Liver (tissue), 9 donors: Measurements from ENCODE around the gene CD7. TPM values are rescaled to one million over a fixed set of nuclear protein-coding genes. Genes with fewer than 3 reads are reported as not detected.

Source experiments
- DNase-seq: peaks from one replicate; pipeline ENCODE4 v3.0.0-alpha.2; 2017; ENCODE audit warnings: low spot score
- H3K27ac ChIP-seq, 2 donors: one replicate each; pipeline ENCODE4 v1.7.0; 2013; ENCODE audit warnings: inconsistent platforms in 2 of 2, low read length in 2 of 2, control low read depth in 1 of 2, low read depth in 1 of 2, mild to moderate bottlenecking in 1 of 2
- H3K27me3 ChIP-seq, 4 donors: one replicate each; pipeline versions ENCODE4 v1.6.1 to v1.7.0; 2013; ENCODE audit warnings: low read length in 3 of 4, inconsistent platforms in 1 of 4, mild to moderate bottlenecking in 1 of 4, moderate library complexity in 1 of 4; ENCODE audit not compliant: control insufficient read depth in 4 of 4, insufficient read depth in 4 of 4
- H3K36me3 ChIP-seq, 4 donors: one replicate each; pipeline versions ENCODE4 v1.6.1 to v1.7.0; 2013; ENCODE audit warnings: low read length in 3 of 4, mild to moderate bottlenecking in 3 of 4, low read depth in 1 of 4, moderate library complexity in 1 of 4; ENCODE audit not compliant: control insufficient read depth in 4 of 4, insufficient read depth in 3 of 4
- H3K4me1 ChIP-seq, 4 donors: one replicate each; pipeline versions ENCODE4 v1.6.1 to v1.7.0; 2013; ENCODE audit warnings: low read length in 3 of 4, mild to moderate bottlenecking in 3 of 4, moderate library complexity in 1 of 4; ENCODE audit not compliant: control insufficient read depth in 4 of 4, insufficient read depth in 4 of 4
- H3K4me3 ChIP-seq, 3 donors: one replicate each; pipeline versions ENCODE4 v1.6.1 to v1.7.0; 2013; ENCODE audit warnings: low read length in 3 of 3, control low read depth in 1 of 3, low read depth in 1 of 3, mild to moderate bottlenecking in 1 of 3
- H3K9ac ChIP-seq, 2 donors: one replicate each; pipeline ENCODE4 v1.7.0; 2013; ENCODE audit warnings: low read length in 2 of 2, mild to moderate bottlenecking in 2 of 2, moderate library complexity in 2 of 2, control low read depth in 1 of 2, low read depth in 1 of 2
- H3K9me3 ChIP-seq, 4 donors: one replicate each; pipeline versions ENCODE4 v1.6.1 to v1.7.0; 2013; ENCODE audit warnings: low read length in 3 of 4; ENCODE audit not compliant: control insufficient read depth in 4 of 4
- EGR1 ChIP-seq, 2 donors: IDR thresholded peaks; 2 replicates each; pipeline ENCODE4 v1.6.1; 2016 to 2018; ENCODE audit warnings: antibody characterized with exemption in 2 of 2, low read depth in 2 of 2
- FOXA1 ChIP-seq: IDR thresholded peaks from 2 replicates; pipeline ENCODE4 v1.6.1; 2016; ENCODE audit warnings: antibody characterized with exemption
- FOXA2 ChIP-seq: IDR thresholded peaks from 2 replicates; pipeline ENCODE4 v1.6.1; 2016; ENCODE audit warnings: antibody characterized with exemption
- GABPA ChIP-seq, 2 donors: IDR thresholded peaks in 1 of 2; conservative IDR thresholded peaks in 1 of 2; 2 replicates each; pipeline ENCODE4 v1.6.1; 2016; ENCODE audit warnings: antibody characterized with exemption in 2 of 2, mild to moderate bottlenecking in 1 of 2, moderate library complexity in 1 of 2
- HNF4A ChIP-seq, 2 donors: conservative IDR thresholded peaks; 2 replicates each; pipeline ENCODE4 v1.6.1; 2016; ENCODE audit warnings: antibody characterized with exemption in 2 of 2, mild to moderate bottlenecking in 2 of 2
- HNF4G ChIP-seq: IDR thresholded peaks from 2 replicates; pipeline ENCODE4 v1.6.1; 2016; ENCODE audit warnings: antibody characterized with exemption
- JUND ChIP-seq, 2 donors: IDR thresholded peaks; 2 replicates each; pipeline ENCODE4 v1.6.1; 2016; ENCODE audit warnings: antibody characterized with exemption in 2 of 2
- NR2F2 ChIP-seq: IDR thresholded peaks from 2 replicates; pipeline ENCODE4 v1.6.1; 2016; ENCODE audit warnings: antibody characterized with exemption
- RAD21 ChIP-seq, 2 donors: IDR thresholded peaks; 2 replicates each; pipeline ENCODE4 v1.6.1; 2016; ENCODE audit warnings: antibody characterized with exemption in 2 of 2, mild to moderate bottlenecking in 2 of 2
- RXRA ChIP-seq, 2 donors: IDR thresholded peaks; 2 replicates each; pipeline ENCODE4 v1.6.1; 2017 to 2018; ENCODE audit warnings: antibody characterized with exemption in 2 of 2, mild to moderate bottlenecking in 1 of 2
- SP1 ChIP-seq: IDR thresholded peaks from 2 replicates; pipeline ENCODE4 v1.6.1; 2018; ENCODE audit warnings: antibody characterized with exemption, mild to moderate bottlenecking
- TAF1 ChIP-seq: conservative IDR thresholded peaks from 2 replicates; pipeline ENCODE4 v1.6.1; 2016; ENCODE audit warnings: antibody characterized with exemption, mild to moderate bottlenecking
- YY1 ChIP-seq: IDR thresholded peaks from 2 replicates; pipeline ENCODE4 v1.6.1; 2016; ENCODE audit warnings: antibody characterized with exemption, mild to moderate bottlenecking
- WGBS: extraction: QIAGEN DNeasy Blood & Tissue Kit; methylation state at CpG from one replicate; pipeline ENCODE4 v1.1.7; 2013; 5-methylcytosine and 5-hydroxymethylcytosine counted together
- polyA plus RNA-seq, 2 donors: library from polyadenylated mRNA; stranded (reverse) in 1 of 2; unstranded in 1 of 2; fragments of 200-250 nt in 1 of 2; fragments of >200 nt in 1 of 2; fragmentation: Nextera tagmentation in 1 of 2; extraction: Ambion mirVana in 1 of 2; gene quantifications; one replicate each; pipeline versions ENCODE4 v1.2.1 to v1.2.3, GENCODE V29; 2013 to 2015
- total RNA-seq, 2 donors: library from RNA; depleted of rRNA; stranded (reverse); fragments of >200 nt; gene quantifications; one replicate each; pipeline ENCODE4 v1.2.3, GENCODE V29; 2014
- TF ChIP-seq, protein P1 (sequence below): IDR thresholded peaks from 2 replicates; pipeline ENCODE4 v1.6.1; 2016; ENCODE audit warnings: antibody characterized with exemption
- TF ChIP-seq, protein P2 (sequence below): IDR thresholded peaks from 2 replicates; pipeline ENCODE4 v1.6.1; 2016; ENCODE audit warnings: antibody characterized with exemption
- TF ChIP-seq, protein P3 (sequence below): IDR thresholded peaks from 2 replicates; pipeline ENCODE4 v1.6.1; 2016; ENCODE audit warnings: antibody characterized with exemption, mild to moderate bottlenecking
- TF ChIP-seq, protein P4 (sequence below): IDR thresholded peaks from 2 replicates; pipeline ENCODE4 v1.6.1; 2016; ENCODE audit warnings: antibody characterized with exemption
- TF ChIP-seq, protein P5 (sequence below): fragments of 150-350 bp; IDR thresholded peaks from 2 replicates; pipeline ENCODE4 v1.5.1; 2017; ENCODE audit warnings: improper control_type of control experiment, low read depth, low read length; ENCODE audit not compliant: missing input control
- donor health status: healthy.
- donor health status: healthy.
- donor health status: healthy.
- donor health status: healthy.
- donor health status: healthy.

The CD7 gene
- total and polyA plus RNA-seq, 4 donors, result 1.0 to 1.5 (median 1.4) TPM

DNA sequence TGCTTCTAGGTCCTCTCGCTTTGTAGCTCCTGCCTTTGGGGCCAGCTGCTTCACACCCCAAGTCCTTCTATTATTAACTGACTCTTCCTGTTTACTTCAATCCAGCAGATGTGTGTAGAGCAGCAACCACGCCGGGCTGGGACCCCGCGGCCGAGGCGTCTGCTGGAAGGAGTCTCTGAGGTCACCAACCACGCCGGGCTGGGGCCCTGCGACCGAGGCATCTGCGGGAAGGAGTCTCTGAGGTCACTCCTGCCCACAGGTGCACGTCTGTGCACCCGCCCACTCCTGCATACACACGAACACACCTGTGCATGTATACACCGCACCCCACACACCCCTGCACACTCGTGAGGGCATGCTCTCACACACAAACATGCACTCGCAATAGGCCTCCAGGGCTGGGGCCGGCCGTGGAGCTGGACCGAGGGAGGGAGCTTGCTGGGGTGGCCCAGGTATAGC lies 33.9 kb upstream of the CD7 start:
- Histone ChIP-seq H3K4me3 (no peak overlapping the region), H3K36me3 (no peaks in the 10 kb centered on the region), H3K9me3 (no peaks in the 10 kb centered on the region), H3K9ac (no peak overlapping the region), H3K27me3 (no peaks in the 10 kb centered on the region), H3K27ac (no peak overlapping the region), H3K4me1 (peaks cover 0 to 7% (median 3%) of the 10 kb centered on the region in 4 donors)
- no peak for DNase-seq
- TF ChIP-seq GABPA (IDR thresholded peaks at IDR 0.05 in 1 of 2, conservative IDR thresholded peaks at IDR 0.05 in 1 of 2) (no peak), HNF4G (no peak), EGR1 (IDR thresholded peaks at IDR 0.05; ENCODE audit: low read depth in 2 of 2) (no peak), JUND (IDR thresholded peaks at IDR 0.05) (no peak), RXRA (IDR thresholded peaks at IDR 0.05) (no peak), HNF4A (conservative IDR thresholded peaks at IDR 0.05) (no peak), SP1 (no peak), NR2F2 (no peak), FOXA1 (no peak), RAD21 (IDR thresholded peaks at IDR 0.05) (no peak), TAF1 (no peak), YY1 (no peak), FOXA2 (no peak)
- TF ChIP-seq, protein P1, sequence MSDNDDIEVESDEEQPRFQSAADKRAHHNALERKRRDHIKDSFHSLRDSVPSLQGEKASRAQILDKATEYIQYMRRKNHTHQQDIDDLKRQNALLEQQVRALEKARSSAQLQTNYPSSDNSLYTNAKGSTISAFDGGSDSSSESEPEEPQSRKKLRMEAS, result no peak
- TF ChIP-seq, protein P2, sequence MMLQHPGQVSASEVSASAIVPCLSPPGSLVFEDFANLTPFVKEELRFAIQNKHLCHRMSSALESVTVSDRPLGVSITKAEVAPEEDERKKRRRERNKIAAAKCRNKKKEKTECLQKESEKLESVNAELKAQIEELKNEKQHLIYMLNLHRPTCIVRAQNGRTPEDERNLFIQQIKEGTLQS, result no peak
- TF ChIP-seq, protein P3, sequence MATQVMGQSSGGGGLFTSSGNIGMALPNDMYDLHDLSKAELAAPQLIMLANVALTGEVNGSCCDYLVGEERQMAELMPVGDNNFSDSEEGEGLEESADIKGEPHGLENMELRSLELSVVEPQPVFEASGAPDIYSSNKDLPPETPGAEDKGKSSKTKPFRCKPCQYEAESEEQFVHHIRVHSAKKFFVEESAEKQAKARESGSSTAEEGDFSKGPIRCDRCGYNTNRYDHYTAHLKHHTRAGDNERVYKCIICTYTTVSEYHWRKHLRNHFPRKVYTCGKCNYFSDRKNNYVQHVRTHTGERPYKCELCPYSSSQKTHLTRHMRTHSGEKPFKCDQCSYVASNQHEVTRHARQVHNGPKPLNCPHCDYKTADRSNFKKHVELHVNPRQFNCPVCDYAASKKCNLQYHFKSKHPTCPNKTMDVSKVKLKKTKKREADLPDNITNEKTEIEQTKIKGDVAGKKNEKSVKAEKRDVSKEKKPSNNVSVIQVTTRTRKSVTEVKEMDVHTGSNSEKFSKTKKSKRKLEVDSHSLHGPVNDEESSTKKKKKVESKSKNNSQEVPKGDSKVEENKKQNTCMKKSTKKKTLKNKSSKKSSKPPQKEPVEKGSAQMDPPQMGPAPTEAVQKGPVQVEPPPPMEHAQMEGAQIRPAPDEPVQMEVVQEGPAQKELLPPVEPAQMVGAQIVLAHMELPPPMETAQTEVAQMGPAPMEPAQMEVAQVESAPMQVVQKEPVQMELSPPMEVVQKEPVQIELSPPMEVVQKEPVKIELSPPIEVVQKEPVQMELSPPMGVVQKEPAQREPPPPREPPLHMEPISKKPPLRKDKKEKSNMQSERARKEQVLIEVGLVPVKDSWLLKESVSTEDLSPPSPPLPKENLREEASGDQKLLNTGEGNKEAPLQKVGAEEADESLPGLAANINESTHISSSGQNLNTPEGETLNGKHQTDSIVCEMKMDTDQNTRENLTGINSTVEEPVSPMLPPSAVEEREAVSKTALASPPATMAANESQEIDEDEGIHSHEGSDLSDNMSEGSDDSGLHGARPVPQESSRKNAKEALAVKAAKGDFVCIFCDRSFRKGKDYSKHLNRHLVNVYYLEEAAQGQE, result no peak
- TF ChIP-seq, protein P4, sequence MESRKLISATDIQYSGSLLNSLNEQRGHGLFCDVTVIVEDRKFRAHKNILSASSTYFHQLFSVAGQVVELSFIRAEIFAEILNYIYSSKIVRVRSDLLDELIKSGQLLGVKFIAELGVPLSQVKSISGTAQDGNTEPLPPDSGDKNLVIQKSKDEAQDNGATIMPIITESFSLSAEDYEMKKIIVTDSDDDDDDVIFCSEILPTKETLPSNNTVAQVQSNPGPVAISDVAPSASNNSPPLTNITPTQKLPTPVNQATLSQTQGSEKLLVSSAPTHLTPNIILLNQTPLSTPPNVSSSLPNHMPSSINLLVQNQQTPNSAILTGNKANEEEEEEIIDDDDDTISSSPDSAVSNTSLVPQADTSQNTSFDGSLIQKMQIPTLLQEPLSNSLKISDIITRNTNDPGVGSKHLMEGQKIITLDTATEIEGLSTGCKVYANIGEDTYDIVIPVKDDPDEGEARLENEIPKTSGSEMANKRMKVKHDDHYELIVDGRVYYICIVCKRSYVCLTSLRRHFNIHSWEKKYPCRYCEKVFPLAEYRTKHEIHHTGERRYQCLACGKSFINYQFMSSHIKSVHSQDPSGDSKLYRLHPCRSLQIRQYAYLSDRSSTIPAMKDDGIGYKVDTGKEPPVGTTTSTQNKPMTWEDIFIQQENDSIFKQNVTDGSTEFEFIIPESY, result no peak
- TF ChIP-seq, protein P5, sequence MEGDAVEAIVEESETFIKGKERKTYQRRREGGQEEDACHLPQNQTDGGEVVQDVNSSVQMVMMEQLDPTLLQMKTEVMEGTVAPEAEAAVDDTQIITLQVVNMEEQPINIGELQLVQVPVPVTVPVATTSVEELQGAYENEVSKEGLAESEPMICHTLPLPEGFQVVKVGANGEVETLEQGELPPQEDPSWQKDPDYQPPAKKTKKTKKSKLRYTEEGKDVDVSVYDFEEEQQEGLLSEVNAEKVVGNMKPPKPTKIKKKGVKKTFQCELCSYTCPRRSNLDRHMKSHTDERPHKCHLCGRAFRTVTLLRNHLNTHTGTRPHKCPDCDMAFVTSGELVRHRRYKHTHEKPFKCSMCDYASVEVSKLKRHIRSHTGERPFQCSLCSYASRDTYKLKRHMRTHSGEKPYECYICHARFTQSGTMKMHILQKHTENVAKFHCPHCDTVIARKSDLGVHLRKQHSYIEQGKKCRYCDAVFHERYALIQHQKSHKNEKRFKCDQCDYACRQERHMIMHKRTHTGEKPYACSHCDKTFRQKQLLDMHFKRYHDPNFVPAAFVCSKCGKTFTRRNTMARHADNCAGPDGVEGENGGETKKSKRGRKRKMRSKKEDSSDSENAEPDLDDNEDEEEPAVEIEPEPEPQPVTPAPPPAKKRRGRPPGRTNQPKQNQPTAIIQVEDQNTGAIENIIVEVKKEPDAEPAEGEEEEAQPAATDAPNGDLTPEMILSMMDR, result no peak
- 62% methylated on average over 21 of the region's 21 CpGs for whole genome bisulfite sequencing
